SK-N-SH (cell line): Measurements from ENCODE around the gene TRPV2. TPM values are rescaled to one million over a fixed set of nuclear protein-coding genes. Genes with fewer than 3 reads are reported as not detected.

Experiments used
- CTCF ChIA-PET: fragments of 300-600, 350-600 bp; formaldehyde crosslinking; extraction: SDS; loops from one replicate; lab custom pipeline; 2021; lab: Yijun Ruan, JAX
- POLR2A ChIA-PET: fragments of 350-600 bp; sonication (Branson Sonifier 250); formaldehyde crosslinking; extraction: SDS; loops from one replicate; lab custom pipeline; 2020; ENCODE audit warnings: antibody characterized with exemption, inconsistent platforms; lab: Yijun Ruan, JAX
- DNase-seq: peaks from one replicate; pipeline ENCODE4 v3.0.0; 2012
- H2AFZ ChIP-seq: fragments of 200-600 bp; sonication (generic); 2 replicates; pipeline ENCODE4 v1.8.1; 2016; ENCODE audit warnings: antibody characterized with exemption, mild to moderate bottlenecking, low read depth
- H3F3A ChIP-seq: fragments of 200-600 bp; sonication (generic); replicated peaks from 2 replicates; pipeline ENCODE3; 2016; ENCODE audit warnings: antibody characterized with exemption, mild to moderate bottlenecking; ENCODE audit not compliant: insufficient read depth
- H3K27ac ChIP-seq, 2 experiments: fragments of 200-500 bp in 1 of 2; fragments of 200-600 bp in 1 of 2; sonication (Bioruptor generic) in 1 of 2; sonication (generic), shearing (Covaris generic) in 1 of 2; 2 replicates each; pipeline versions ENCODE4 v1.5.1 to v1.6.1; 2014 to 2016; ENCODE audit warnings: low read depth in 2 of 2, inconsistent platforms in 1 of 2, low read length in 1 of 2, mild to moderate bottlenecking in 1 of 2, mixed read lengths in 1 of 2
- H3K27me3 ChIP-seq: fragments of 200-600 bp; sonication (generic), shearing (Covaris generic); 2 replicates; pipeline ENCODE4 v1.6.1; 2016; ENCODE audit warnings: mixed run types; ENCODE audit not compliant: insufficient read depth
- H3K36me3 ChIP-seq, 2 experiments: fragments of 200-500 bp in 1 of 2; fragments of 200-600 bp in 1 of 2; sonication (Bioruptor generic) in 1 of 2; sonication (generic) in 1 of 2; replicated peaks in 1 of 2; 2 replicates each; pipeline versions ENCODE3 to v1.5.1; 2014 to 2016; ENCODE audit warnings: low read length in 1 of 2, mild to moderate bottlenecking in 1 of 2; ENCODE audit not compliant: insufficient read depth in 2 of 2, control insufficient read depth in 1 of 2
- H3K4me1 ChIP-seq, 2 experiments: fragments of 200-500 bp in 1 of 2; fragments of 200-600 bp in 1 of 2; sonication (Bioruptor generic) in 1 of 2; sonication (generic), shearing (Covaris generic) in 1 of 2; 2 replicates each; pipeline versions ENCODE4 v1.5.1 to v1.6.1; 2014 to 2016; ENCODE audit warnings: low read depth in 1 of 2, low read length in 1 of 2, mixed run types in 1 of 2; ENCODE audit not compliant: insufficient read depth in 2 of 2, control insufficient read depth in 1 of 2
- H3K4me2 ChIP-seq: fragments of 200-600 bp; sonication (generic), shearing (Covaris generic); 2 replicates; pipeline ENCODE4 v1.6.1; 2017; ENCODE audit warnings: mixed run types
- H3K4me3 ChIP-seq, 2 experiments: fragments of 200-500 bp in 1 of 2; fragments of 200-600 bp in 1 of 2; sonication (Bioruptor generic) in 1 of 2; sonication (generic), shearing (Covaris generic) in 1 of 2; 2 replicates each; pipeline versions ENCODE4 v1.5.1 to v1.8.1; 2014 to 2016; ENCODE audit warnings: low read depth in 2 of 2, inconsistent platforms in 1 of 2, low read length in 1 of 2, mild to moderate bottlenecking in 1 of 2, mixed read lengths in 1 of 2, moderate library complexity in 1 of 2
- H3K79me2 ChIP-seq: fragments of 200-600 bp; sonication (generic); 2 replicates; pipeline ENCODE4 v1.8.1; 2017; ENCODE audit warnings: mild to moderate bottlenecking; ENCODE audit not compliant: insufficient read depth
- H3K9ac ChIP-seq: fragments of 200-600 bp; sonication (generic); 2 replicates; pipeline ENCODE4 v1.6.1; 2017; ENCODE audit warnings: mixed run types
- H3K9me2 ChIP-seq: fragments of 200-600 bp; sonication (generic); 2 replicates; pipeline ENCODE4 v1.6.1; 2017; ENCODE audit warnings: mixed run types
- H3K9me3 ChIP-seq: fragments of 200-600 bp; sonication (generic); 2 replicates; pipeline ENCODE4 v1.6.1; 2017; ENCODE audit warnings: mixed run types, mild to moderate bottlenecking, moderate library complexity
- H4K20me1 ChIP-seq: fragments of 200-600 bp; sonication (generic); 2 replicates; pipeline ENCODE4 v1.6.1; 2017; ENCODE audit warnings: mild to moderate bottlenecking, mixed run types; ENCODE audit not compliant: insufficient read depth
- CTCF ChIP-seq: fragments of 200-600 bp; sonication (generic); IDR thresholded peaks from 2 replicates; pipeline ENCODE4 v1.6.1; 2017; ENCODE audit warnings: antibody characterized with exemption, mild to moderate bottlenecking, moderate library complexity
- EZH2phosphoT487 ChIP-seq: fragments of 200-600 bp; sonication (generic); IDR thresholded peaks from 2 replicates; pipeline ENCODE4 v1.6.1; 2017; ENCODE audit warnings: low read depth, mixed run types, mild to moderate bottlenecking, antibody characterized with exemption, moderate library complexity, borderline replicate concordance
- FOSL2 ChIP-seq: IDR thresholded peaks from 2 replicates; pipeline ENCODE4 v1.4.0; 2012; ENCODE audit warnings: low read depth, mild to moderate bottlenecking, moderate library complexity, borderline replicate concordance
- FOXJ3 ChIP-seq: sonication (generic); formaldehyde crosslinking; IDR thresholded peaks from 2 replicates; pipeline ENCODE4 v1.5.1; 2020; ENCODE audit warnings: mild to moderate bottlenecking, missing genetic modification reagents
- GABPA ChIP-seq: IDR thresholded peaks from 2 replicates; pipeline ENCODE4 v1.4.0; 2012; ENCODE audit warnings: low read depth, mild to moderate bottlenecking
- IRF3 ChIP-seq: fragments of 150-350 bp; IDR thresholded peaks from 2 replicates; pipeline ENCODE4 v1.6.1; 2016; ENCODE audit warnings: mild to moderate bottlenecking, low read depth, low read length
- MEF2A ChIP-seq: IDR thresholded peaks from 2 replicates; pipeline ENCODE4 v1.4.0; 2012; ENCODE audit warnings: low read depth, borderline replicate concordance
- NRF1 ChIP-seq: IDR thresholded peaks from 2 replicates; pipeline ENCODE4 v1.6.1; 2012; ENCODE audit warnings: low read depth, mild to moderate bottlenecking, low read length
- RAD21 ChIP-seq: IDR thresholded peaks from 2 replicates; pipeline ENCODE4 v1.6.1; 2012; ENCODE audit warnings: mild to moderate bottlenecking, low read length
- RCOR1 ChIP-seq: fragments of 150-350 bp; IDR thresholded peaks from 2 replicates; pipeline ENCODE4 v1.6.1; 2017; ENCODE audit warnings: antibody characterized with exemption, low read length
- REST ChIP-seq: IDR thresholded peaks from 2 replicates; pipeline ENCODE4 v1.6.1; 2012; ENCODE audit warnings: mild to moderate bottlenecking, low read depth, low read length, moderate library complexity
- RXRA ChIP-seq: IDR thresholded peaks from 2 replicates; pipeline ENCODE4 v1.4.0; 2012; ENCODE audit warnings: low read depth, mild to moderate bottlenecking, borderline replicate concordance
- TCF12 ChIP-seq: IDR thresholded peaks from 2 replicates; pipeline ENCODE4 v1.4.0; 2012
- TEAD4 ChIP-seq: IDR thresholded peaks from 2 replicates; pipeline ENCODE4 v1.4.0; 2012; ENCODE audit warnings: mild to moderate bottlenecking, borderline replicate concordance; ENCODE audit not compliant: insufficient read depth
- USF2 ChIP-seq: fragments of 150-350 bp; IDR thresholded peaks from 2 replicates; pipeline ENCODE4 v1.6.1; 2017; ENCODE audit warnings: antibody characterized with exemption, low read length, low read depth, borderline replicate concordance
- WGBS: methylation state at CpG from one replicate; pipeline ENCODE4 v1.1.6; 2017; ENCODE audit warnings: low lambda C conversion rate; 5-methylcytosine and 5-hydroxymethylcytosine counted together
- polyA plus RNA-seq, 3 experiments: library from polyadenylated mRNA; depleted of rRNA; stranded (reverse); fragments of >200 nt; gene quantifications; 2 replicates each; pipeline ENCODE4 v1.2.3, GENCODE V29; 2012

The TRPV2 gene
- polyA plus RNA-seq (2012; rRNA removed) = 10.5 and 11.0 TPM in 2 replicates
- polyA plus RNA-seq (2012; cell fraction: cytosol; rRNA removed) = 4.3 and 5.9 TPM in 2 replicates
- polyA plus RNA-seq (2012; cell fraction: nucleus; rRNA removed) = 10.6 and 16.4 TPM in 2 replicates

GRCh38 chr17:16415031-16415924 lies at the start of gene TRPV2:
TSS of gene TRPV2 (plus strand) at chr17:16415571. CDS start at chr17:16417669, 2,098 bp downstream.
- DNase-seq = peak; percentile 23
- ChIA-PET POLR2A (interaction anchor here (0.8 kb wide), 1 partner anchor 8 kb away, joined by 3 read pairs; no protein-coding TSS in a partner anchor), CTCF (interaction anchor here (0.7 to 1.8 kb wide), 4 partner anchors 8 to 52 kb away, joined by 4 to 9 read pairs (median 4); no protein-coding TSS in a partner anchor)
- H4K20me1 ChIP-seq = no peaks in the 10 kb centered on the region
- H3K9ac ChIP-seq = no peak within 1 kb of the TSS
- H3K27ac ChIP-seq = no peak within 1 kb of the TSS
- H3K79me2 ChIP-seq = no peaks in the 10 kb centered on the region
- TF ChIP-seq REST (no peak), RCOR1 (no peak), NRF1 (no peak), CTCF (peak; percentile 23; the same call in 1 of the 2 replicates), FOXJ3 (no peak), RAD21 (0 out of 2 replicates have a peak, but pooled peaks have one; percentile 17)
- H3K4me3 ChIP-seq = no peak within 1 kb of the TSS
- no peaks in the 10 kb centered on the region for H3K36me3 ChIP-seq
- no peaks in the 10 kb centered on the region for H3K9me2 ChIP-seq
- WGBS = 77% methylated on average over 6 of the region's 21 CpGs
- H3K4me1 ChIP-seq = peaks cover 28% of the 10 kb centered on the region in 2 experiments
- H2AFZ ChIP-seq = no peak within 1 kb of the TSS
- no peaks in the 10 kb centered on the region for H3K27me3 ChIP-seq
- H3K4me2 ChIP-seq = no peak within 1 kb of the TSS
- peaks cover 25% of the 10 kb centered on the region for H3F3A ChIP-seq
- no peaks in the 10 kb centered on the region for H3K9me3 ChIP-seq

- Histone ChIP-seq H3K79me2 (no peaks in the 10 kb centered on the region), H3K9me2 (no peaks in the 10 kb centered on the region), H2AFZ (no peak overlapping the region), H3K9ac (no peak overlapping the region), H3K4me2 (no peak overlapping the region), H3F3A (no peaks in the 10 kb centered on the region), H3K9me3 (no peaks in the 10 kb centered on the region), H3K27me3 (no peaks in the 10 kb centered on the region), H3K27ac (peak overlapping the region in 1 of 2 experiments; percentile 10; a peak in 1 of 4 replicates), H3K4me3 (no peak overlapping the region), H4K20me1 (no peaks in the 10 kb centered on the region), H3K4me1 (no peaks in the 10 kb centered on the region), H3K36me3 (no peaks in the 10 kb centered on the region)
- ChIA-PET CTCF (interaction anchor here (1.0 to 6.2 kb wide), 2 partner anchors 8 to 149 kb away, joined by 3 to 56 read pairs; no protein-coding TSS in a partner anchor), POLR2A (interaction anchor here (0.8 kb wide), 1 partner anchor 9 kb away, joined by 5 read pairs; the partner anchor contains the start of gene UBB)
- WGBS = 54% methylated on average over 5 of the region's 5 CpGs
- DNase-seq = peak; percentile 26
- no peak for TF ChIP-seq TEAD4
- TF ChIP-seq GABPA = no peak
- peak; percentile 13; the same call in 1 of the 2 replicates for TF ChIP-seq FOSL2
- TF ChIP-seq EZH2phosphoT487 = no peak
- no peak for TF ChIP-seq RCOR1
- no peak for TF ChIP-seq RXRA
- TF ChIP-seq TCF12 = peak; percentile 56; the same call in 1 of the 2 replicates
- TF ChIP-seq USF2 = no peak
- TF ChIP-seq MEF2A = 0 out of 2 replicates have a peak, but pooled peaks have one; percentile 48
- TF ChIP-seq IRF3 = no peak
Observed at GRCh38 chr17:16371742-16372141, 43.6 kb upstream of the TRPV2 start.
